ENCODE measurements around the gene C7orf57.
A peak's percentile ranks its signal among the peaks of the same experiment; 100 is the strongest.
"Not testable (repeated sequence)": the region's sequence is repeated elsewhere in the genome, so short reads cannot be mapped to it uniquely, and the experiment has no call there.

Gene C7orf57

GRCh38 chr7:48033922-48034321, 1.4 kb upstream of the C7orf57 start:
- DNase-seq (ENCODE audit: low read depth in 2 of 2, low spot score in 1 of 2) = no peak

GRCh38 chr7:48035967-48036478, 680 bp downstream of the C7orf57 start:
- DNase-seq (ENCODE audit: low read depth in 2 of 2, low spot score in 1 of 2) = no peak

- DNase-seq (ENCODE audit: low read depth in 2 of 2, low spot score in 1 of 2) = no peak
These were observed 3.6 kb downstream of the C7orf57 start for GRCh38 chr7:48038815-48039506.

GRCh38 chr7:48040944-48041652, 5.8 kb downstream of the C7orf57 start:
- no peak for DNase-seq (ENCODE audit: low read depth in 2 of 2, low spot score in 1 of 2)

GRCh38 chr7:48041653-48041970, 6.3 kb downstream of the C7orf57 start:
- no peak for DNase-seq (ENCODE audit: low read depth in 2 of 2, low spot score in 1 of 2)

- no peak for DNase-seq (ENCODE audit: low read depth in 2 of 2, low spot score in 1 of 2)
These were observed 6.9 kb downstream of the C7orf57 start for GRCh38 chr7:48042216-48042615.

- DNase-seq (ENCODE audit: low read depth in 2 of 2, low spot score in 1 of 2) = no peak
These were observed 7.3 kb downstream of the C7orf57 start for GRCh38 chr7:48042636-48043035.

- DNase-seq (ENCODE audit: low read depth in 2 of 2, low spot score in 1 of 2) = no peak
These were observed 9.9 kb downstream of the C7orf57 start for GRCh38 chr7:48045195-48045765.

GRCh38 chr7:48046458-48046857, 11.1 kb downstream of the C7orf57 start:
- peak in 1 of 2 donors; percentile 4 for DNase-seq (ENCODE audit: low read depth in 2 of 2, low spot score in 1 of 2)

- DNase-seq (ENCODE audit: low read depth in 2 of 2, low spot score in 1 of 2) = no peak
These were observed 12.8 kb downstream of the C7orf57 start for GRCh38 chr7:48048113-48048512.

GRCh38 chr7:48049850-48050249, 14.5 kb downstream of the C7orf57 start:
- DNase-seq (ENCODE audit: low read depth in 2 of 2, low spot score in 1 of 2) = no peak

- DNase-seq (ENCODE audit: low read depth in 2 of 2, low spot score in 1 of 2) = no peak
These were observed 17.4 kb downstream of the C7orf57 start for GRCh38 chr7:48052748-48053147.

GRCh38 chr7:48053736-48054135, 18.4 kb downstream of the C7orf57 start:
- no peak for DNase-seq (ENCODE audit: low read depth in 2 of 2, low spot score in 1 of 2)

- DNase-seq (ENCODE audit: low read depth in 2 of 2, low spot score in 1 of 2) = no peak
These were observed 23.6 kb downstream of the C7orf57 start for GRCh38 chr7:48058990-48059389.

- DNase-seq (ENCODE audit: low read depth in 2 of 2, low spot score in 1 of 2) = no peak
These were observed 24.4 kb downstream of the C7orf57 start for GRCh38 chr7:48059706-48060105.

GRCh38 chr7:48063985-48064384, 28.6 kb downstream of the C7orf57 start:
- no peak for DNase-seq (ENCODE audit: low read depth in 2 of 2, low spot score in 1 of 2)

GRCh38 chr7:48067475-48067874, 32.1 kb downstream of the C7orf57 start:
- no peak for DNase-seq (ENCODE audit: low read depth in 2 of 2, low spot score in 1 of 2)

- no peak for DNase-seq (ENCODE audit: low read depth in 2 of 2, low spot score in 1 of 2)
These were observed 38.9 kb downstream of the C7orf57 start for GRCh38 chr7:48074204-48074654.

- no peak for DNase-seq (ENCODE audit: low read depth in 2 of 2, low spot score in 1 of 2)
These were observed 42.1 kb downstream of the C7orf57 start for GRCh38 chr7:48077423-48077822.

- DNase-seq (ENCODE audit: low read depth in 2 of 2, low spot score in 1 of 2) = no peak
These were observed 43.1 kb downstream of the C7orf57 start for GRCh38 chr7:48078470-48078869.

GRCh38 chr7:48082378-48082777, 47.0 kb downstream of the C7orf57 start:
- DNase-seq (ENCODE audit: low read depth in 2 of 2, low spot score in 1 of 2) = not testable (repeated sequence)

- DNase-seq (ENCODE audit: low read depth in 2 of 2, low spot score in 1 of 2) = no peak
These were observed 47.9 kb downstream of the C7orf57 start for GRCh38 chr7:48083114-48083830.
